Activated naive CD4-positive, alpha-beta T cell treated with anti-CD3 and anti-CD28 coated beads for 36 hours (primary cell): ENCODE data around the gene TLCD2. TPM values are rescaled to one million over a fixed set of nuclear protein-coding genes. Genes with fewer than 3 reads are reported as not detected.
"Not testable (repeated sequence)": the region's sequence is repeated elsewhere in the genome, so short reads cannot be mapped to it uniquely, and the experiment has no call there.

Source experiments
- CTCF ChIA-PET: fragments of 350-600 bp; sonication (Branson Sonifier 250); formaldehyde crosslinking; loops from one replicate; lab custom pipeline; 2021; ENCODE audit warnings: antibody characterized with exemption; lab: Charles Lee
- DNase-seq: peaks from one replicate; pipeline ENCODE4 v3.0.0-alpha.2; 2020
- H3K27ac Mint-ChIP-seq: one replicate; pipeline ENCODE4 v1.8.0; 2021; ENCODE audit warnings: mild to moderate bottlenecking, mixed read lengths
- H3K27me3 Mint-ChIP-seq: one replicate; pipeline ENCODE4 v1.8.0; 2021; ENCODE audit warnings: low read depth, mixed read lengths
- H3K36me3 Mint-ChIP-seq: one replicate; pipeline ENCODE4 v1.8.0; 2021; ENCODE audit warnings: low read depth, mixed read lengths
- H3K4me1 Mint-ChIP-seq: one replicate; pipeline ENCODE4 v1.8.0; 2021; ENCODE audit warnings: low read depth, mixed read lengths
- H3K4me3 Mint-ChIP-seq: one replicate; pipeline ENCODE4 v1.8.0; 2021; ENCODE audit warnings: mild to moderate bottlenecking, moderate library complexity, mixed read lengths
- H3K9me3 Mint-ChIP-seq: one replicate; pipeline ENCODE4 v1.8.0; 2021; ENCODE audit warnings: mixed read lengths
- intact Hi-C: fragments of 100-400 bp; cut with micrococcal nuclease; formaldehyde crosslinking; loops from one replicate; pipeline ENCODE4 v1.15.1; 2023
- total RNA-seq, 2 experiments: library from RNA; stranded (reverse); gene quantifications; one replicate each; pipeline ENCODE4 v1.2.3, GENCODE V29; 2021

The TLCD2 gene
- total RNA-seq, 2 experiments from 2014 or later: 0.05 TPM

GRCh38 chr17:1745513-1746020 is 35.4 kb upstream of the TLCD2 start:
- Mint-ChIP-seq H3K27me3 (no peaks in the 10 kb centered on the region), H3K27ac (no peak overlapping the region), H3K36me3 (no peaks in the 10 kb centered on the region), H3K9me3 (no peaks in the 10 kb centered on the region), H3K4me3 (no peak overlapping the region), H3K4me1 (no peaks in the 10 kb centered on the region)
- no peak for DNase-seq
- intact Hi-C loops: no loop called here
- CTCF ChIA-PET: no interaction called here

GRCh38 chr17:1744551-1745512 is 34.7 kb upstream of the TLCD2 start:
- no peaks in the 10 kb centered on the region for H3K4me1 Mint-ChIP-seq
- intact Hi-C loops: no loop called here
- no peaks in the 10 kb centered on the region for H3K9me3 Mint-ChIP-seq
- no peak for DNase-seq
- H3K27me3 Mint-ChIP-seq: no peaks in the 10 kb centered on the region
- CTCF ChIA-PET: no interaction called here
- H3K4me3 Mint-ChIP-seq: no peak overlapping the region
- no peaks in the 10 kb centered on the region for H3K36me3 Mint-ChIP-seq
- H3K27ac Mint-ChIP-seq: no peak overlapping the region

- Mint-ChIP-seq H3K9me3 (no peaks in the 10 kb centered on the region), H3K36me3 (no peaks in the 10 kb centered on the region), H3K4me1 (no peaks in the 10 kb centered on the region), H3K27me3 (no peaks in the 10 kb centered on the region), H3K4me3 (no peak overlapping the region), H3K27ac (no peak overlapping the region)
- intact Hi-C loops: no loop called here
- CTCF ChIA-PET: no interaction called here
- no peak for DNase-seq
Measured at GRCh38 chr17:1743088-1743439, 32.9 kb upstream of the TLCD2 start.

GRCh38 chr17:1742371-1743087 is 32.4 kb upstream of the TLCD2 start, which contains the start of gene SERPINF2:
Gene SERPINF2 (plus strand): TSS chr17:1742871. CDS start chr17:1744996, 2,125 bp downstream.
- CTCF ChIA-PET: no interaction called here
- no peak within 1 kb of the TSS for H3K27ac Mint-ChIP-seq
- intact Hi-C loops: no loop called here

GRCh38 chr17:1741899-1742298 is 31.7 kb upstream of the TLCD2 start:
- H3K4me3 Mint-ChIP-seq, H3K9me3 Mint-ChIP-seq, H3K4me1 Mint-ChIP-seq, H3K36me3 Mint-ChIP-seq, intact Hi-C loops, CTCF ChIA-PET, H3K27ac Mint-ChIP-seq, DNase-seq, H3K27me3 Mint-ChIP-seq: not testable (repeated sequence)

More at GRCh38 chr17:1742371-1743087, 32.4 kb upstream of the TLCD2 start, which contains the start of gene SERPINF2:
- Mint-ChIP-seq H3K27me3 (no peaks in the 10 kb centered on the region), H3K4me3 (no peak within 1 kb of the TSS), H3K36me3 (no peaks in the 10 kb centered on the region), H3K9me3 (no peaks in the 10 kb centered on the region), H3K4me1 (no peaks in the 10 kb centered on the region)
- DNase-seq: no peak

GRCh38 chr17:1737531-1738291 is 27.5 kb upstream of the TLCD2 start:
- Mint-ChIP-seq H3K27ac (no peak overlapping the region), H3K9me3 (no peaks in the 10 kb centered on the region), H3K4me1 (peaks cover 13% of the 10 kb centered on the region), H3K27me3 (no peaks in the 10 kb centered on the region), H3K4me3 (no peak overlapping the region), H3K36me3 (peaks cover 2% of the 10 kb centered on the region)
- intact Hi-C loops: no loop called here
- CTCF ChIA-PET: no interaction called here
- no peak for DNase-seq

- peaks cover 2% of the 10 kb centered on the region for H3K36me3 Mint-ChIP-seq
- no peaks in the 10 kb centered on the region for H3K27me3 Mint-ChIP-seq
- intact Hi-C loops: no loop called here
- H3K9me3 Mint-ChIP-seq: no peaks in the 10 kb centered on the region
- CTCF ChIA-PET: interaction anchor here (1.2 kb wide), 1 partner anchor 15 kb away, joined by 3 read pairs; no protein-coding TSS in a partner anchor
- H3K4me1 Mint-ChIP-seq: peaks cover 13% of the 10 kb centered on the region
- DNase-seq: peak; percentile 83
- H3K4me3 Mint-ChIP-seq: no peak overlapping the region
- H3K27ac Mint-ChIP-seq: peak overlapping the region; percentile 30
Measured at GRCh38 chr17:1736348-1737281, 26.4 kb upstream of the TLCD2 start.

GRCh38 chr17:1735834-1736347 is 25.7 kb upstream of the TLCD2 start:
- no peaks in the 10 kb centered on the region for H3K9me3 Mint-ChIP-seq
- peaks cover 2% of the 10 kb centered on the region for H3K36me3 Mint-ChIP-seq
- DNase-seq: no peak
- H3K4me3 Mint-ChIP-seq: no peak overlapping the region
- H3K27me3 Mint-ChIP-seq: no peaks in the 10 kb centered on the region
- peaks cover 13% of the 10 kb centered on the region for H3K4me1 Mint-ChIP-seq
- H3K27ac Mint-ChIP-seq: no peak overlapping the region
- intact Hi-C loops: no loop called here
- CTCF ChIA-PET: interaction anchor here (1.2 kb wide), 1 partner anchor 14 kb away, joined by 3 read pairs; no protein-coding TSS in a partner anchor

GRCh38 chr17:1735418-1735817 is 25.2 kb upstream of the TLCD2 start:
- DNase-seq: no peak
- no peaks in the 10 kb centered on the region for H3K27me3 Mint-ChIP-seq
- intact Hi-C loops: no loop called here
- peaks cover 13% of the 10 kb centered on the region for H3K4me1 Mint-ChIP-seq
- H3K9me3 Mint-ChIP-seq: no peaks in the 10 kb centered on the region
- CTCF ChIA-PET: no interaction called here
- H3K27ac Mint-ChIP-seq: no peak overlapping the region
- H3K36me3 Mint-ChIP-seq: peaks cover 2% of the 10 kb centered on the region
- H3K4me3 Mint-ChIP-seq: no peak overlapping the region

- intact Hi-C loops: no loop called here
Measured at GRCh38 chr17:1733759-1734158, 23.6 kb upstream of the TLCD2 start.

GRCh38 chr17:1732833-1733321 is 22.7 kb upstream of the TLCD2 start:
- intact Hi-C loops: no loop called here
- H3K36me3 Mint-ChIP-seq: peaks cover 2% of the 10 kb centered on the region
- H3K9me3 Mint-ChIP-seq: no peaks in the 10 kb centered on the region
- no peak overlapping the region for H3K27ac Mint-ChIP-seq
- CTCF ChIA-PET: interaction anchor here (0.8 kb wide), 1 partner anchor 12 kb away, joined by 3 read pairs; no protein-coding TSS in a partner anchor
- no peaks in the 10 kb centered on the region for H3K27me3 Mint-ChIP-seq
- H3K4me3 Mint-ChIP-seq: no peak overlapping the region
- H3K4me1 Mint-ChIP-seq: peaks cover 23% of the 10 kb centered on the region
- DNase-seq: no peak

More at GRCh38 chr17:1733759-1734158, 23.6 kb upstream of the TLCD2 start:
- no peak overlapping the region for H3K27ac Mint-ChIP-seq
- no peak for DNase-seq
- CTCF ChIA-PET: interaction anchor here (0.8 kb wide), 1 partner anchor 13 kb away, joined by 3 read pairs; no protein-coding TSS in a partner anchor
- H3K36me3 Mint-ChIP-seq: peaks cover 2% of the 10 kb centered on the region
- no peaks in the 10 kb centered on the region for H3K9me3 Mint-ChIP-seq
- no peaks in the 10 kb centered on the region for H3K27me3 Mint-ChIP-seq
- peaks cover 18% of the 10 kb centered on the region for H3K4me1 Mint-ChIP-seq
- H3K4me3 Mint-ChIP-seq: no peak overlapping the region
